ENCODE measurements around the gene IFNL2.

Gene IFNL2

DNA sequence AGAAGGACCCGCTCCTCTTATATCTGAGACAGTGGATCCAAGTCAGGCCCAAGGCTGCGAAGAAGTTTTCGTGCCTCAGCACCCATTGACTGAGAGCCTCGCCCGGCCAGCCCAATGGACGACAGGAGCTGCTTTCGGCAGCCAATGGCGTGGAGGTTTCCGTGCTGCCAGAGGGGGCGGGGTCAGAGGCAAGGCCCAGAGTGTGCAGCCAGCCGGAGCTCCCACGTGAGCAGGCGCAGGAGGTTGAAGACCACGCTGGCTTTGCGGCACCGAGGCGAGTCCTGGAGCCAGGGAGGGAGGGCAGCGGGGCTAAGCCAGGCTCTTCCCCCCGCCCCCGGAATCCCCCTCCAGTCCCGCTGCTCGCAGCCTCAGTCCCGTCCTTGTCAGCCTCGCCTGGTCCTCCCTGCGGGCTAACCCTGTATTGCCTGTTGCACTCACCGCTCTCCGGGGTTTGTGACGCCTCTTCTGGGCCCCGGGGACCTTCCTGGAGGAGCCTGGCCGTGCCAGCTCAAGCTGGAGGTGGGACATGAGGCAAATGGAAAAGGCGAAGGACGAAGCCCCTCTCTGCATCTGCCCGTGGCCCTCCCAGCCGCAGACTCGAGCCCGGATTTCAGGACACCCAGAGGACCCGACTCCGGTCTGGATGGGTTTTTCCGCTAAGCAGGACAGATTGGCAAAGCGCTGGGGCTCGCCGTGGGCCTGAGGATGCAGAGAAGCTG is 21.1 kb upstream of the IFNL2 start:
- Histone ChIP-seq H3K4me3 (ENCODE audit: low read length, poor library complexity, severe bottlenecking) (no peak overlapping the region), H2AFZ (ENCODE audit: low read length) (no peak overlapping the region), H3K4me1 (ENCODE audit: insufficient read depth, low read length, poor library complexity, severe bottlenecking) (peaks cover 26% of the 10 kb centered on the region)

DNA sequence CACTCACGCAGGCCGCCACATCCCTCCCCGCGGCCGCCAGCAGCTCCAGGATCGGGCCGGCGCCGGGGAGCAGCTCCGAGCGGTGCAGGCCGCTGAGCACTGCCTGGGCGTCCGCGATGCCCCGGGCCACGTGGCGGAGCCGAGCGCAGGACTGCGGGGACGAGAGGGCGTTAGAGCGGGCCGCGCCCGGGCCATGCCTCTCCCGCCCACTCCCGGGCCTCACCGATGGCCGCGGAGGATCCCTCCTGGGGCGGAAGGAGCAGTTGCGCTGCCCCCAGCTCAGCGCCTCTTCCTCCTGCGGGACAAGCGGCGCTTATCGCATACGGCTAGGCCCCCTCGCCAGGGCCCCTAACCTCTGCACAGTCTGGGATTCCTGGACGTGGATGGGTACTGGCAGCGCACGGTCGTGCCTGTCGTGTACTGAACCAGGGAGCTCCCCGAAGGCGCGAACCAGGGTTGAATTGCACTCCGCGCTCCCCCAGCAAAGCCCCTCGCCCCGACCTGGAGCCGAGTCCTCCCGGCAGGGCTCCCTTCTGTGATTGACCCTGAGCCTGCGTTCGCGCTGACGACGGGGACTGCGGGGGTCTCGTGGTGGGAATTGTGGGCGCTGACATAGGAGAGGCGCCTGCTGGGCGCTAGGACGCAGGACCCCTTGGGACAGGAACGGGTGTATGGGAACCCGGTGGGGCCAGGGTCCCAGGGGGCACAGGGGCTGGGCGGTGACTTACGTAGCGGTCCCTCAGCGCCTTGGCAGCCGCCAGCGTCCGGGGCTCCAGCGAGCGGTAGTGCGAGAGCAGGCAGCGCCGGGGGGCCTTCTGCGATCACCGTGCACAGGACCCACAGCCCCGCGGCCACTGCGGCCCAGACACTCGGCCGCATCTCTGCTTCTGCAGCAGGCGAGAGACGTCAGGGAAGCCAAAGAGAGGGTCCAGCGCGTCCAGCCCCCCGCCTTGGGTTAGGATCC is 20.2 kb upstream of the IFNL2 start:
- no peak overlapping the region for H3K4me3 ChIP-seq (ENCODE audit: low read length, poor library complexity, severe bottlenecking)
- peaks cover 7% of the 10 kb centered on the region; the same call in 1 of the 2 replicates for H3F3A ChIP-seq (ENCODE audit: low read depth)
- no peaks in the 10 kb centered on the region for H3K27me3 ChIP-seq (ENCODE audit: insufficient read depth, low read length, poor library complexity, severe bottlenecking)
- no peak overlapping the region for H2AFZ ChIP-seq (ENCODE audit: low read length)
- no peaks in the 10 kb centered on the region for H3K9me2 ChIP-seq (replicated peaks; ENCODE audit: low read depth, low read length)
- H3K4me2 ChIP-seq (ENCODE audit: low read depth, low read length, poor library complexity, severe bottlenecking) = no peak overlapping the region
- no peaks in the 10 kb centered on the region for H4K20me1 ChIP-seq (ENCODE audit: insufficient read depth, low read length, poor library complexity, severe bottlenecking)
- H3K4me1 ChIP-seq (ENCODE audit: insufficient read depth, low read length, poor library complexity, severe bottlenecking) = peaks cover 35% of the 10 kb centered on the region
- no peaks in the 10 kb centered on the region for H3K36me3 ChIP-seq (ENCODE audit: insufficient read depth, low read length)
- H3K9ac ChIP-seq (ENCODE audit: low read depth, low read length, poor library complexity, severe bottlenecking) = no peak overlapping the region
- TF ChIP-seq, protein P1, sequence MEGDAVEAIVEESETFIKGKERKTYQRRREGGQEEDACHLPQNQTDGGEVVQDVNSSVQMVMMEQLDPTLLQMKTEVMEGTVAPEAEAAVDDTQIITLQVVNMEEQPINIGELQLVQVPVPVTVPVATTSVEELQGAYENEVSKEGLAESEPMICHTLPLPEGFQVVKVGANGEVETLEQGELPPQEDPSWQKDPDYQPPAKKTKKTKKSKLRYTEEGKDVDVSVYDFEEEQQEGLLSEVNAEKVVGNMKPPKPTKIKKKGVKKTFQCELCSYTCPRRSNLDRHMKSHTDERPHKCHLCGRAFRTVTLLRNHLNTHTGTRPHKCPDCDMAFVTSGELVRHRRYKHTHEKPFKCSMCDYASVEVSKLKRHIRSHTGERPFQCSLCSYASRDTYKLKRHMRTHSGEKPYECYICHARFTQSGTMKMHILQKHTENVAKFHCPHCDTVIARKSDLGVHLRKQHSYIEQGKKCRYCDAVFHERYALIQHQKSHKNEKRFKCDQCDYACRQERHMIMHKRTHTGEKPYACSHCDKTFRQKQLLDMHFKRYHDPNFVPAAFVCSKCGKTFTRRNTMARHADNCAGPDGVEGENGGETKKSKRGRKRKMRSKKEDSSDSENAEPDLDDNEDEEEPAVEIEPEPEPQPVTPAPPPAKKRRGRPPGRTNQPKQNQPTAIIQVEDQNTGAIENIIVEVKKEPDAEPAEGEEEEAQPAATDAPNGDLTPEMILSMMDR (conservative IDR thresholded peaks at IDR 0.05; ENCODE audit: low read length) = no peak
- no peak for TF ChIP-seq EZH2phosphoT487 (IDR thresholded peaks at IDR 0.05; ENCODE audit: borderline replicate concordance)
- H3K9me3 ChIP-seq (ENCODE audit: insufficient read depth, low read depth, low read length) = no peaks in the 10 kb centered on the region
- no peaks in the 10 kb centered on the region for H3K79me2 ChIP-seq (ENCODE audit: insufficient read depth, low read length)

More for the DNA sequence above, 21.1 kb upstream of the IFNL2 start:
- TF ChIP-seq, protein P1 (conservative IDR thresholded peaks at IDR 0.05; ENCODE audit: low read length) = no peak
- Histone ChIP-seq H3K9me2 (replicated peaks; ENCODE audit: low read depth, low read length) (no peaks in the 10 kb centered on the region), H3K79me2 (ENCODE audit: insufficient read depth, low read length) (no peaks in the 10 kb centered on the region), H3K4me2 (ENCODE audit: low read depth, low read length, poor library complexity, severe bottlenecking) (no peak overlapping the region), H4K20me1 (ENCODE audit: insufficient read depth, low read length, poor library complexity, severe bottlenecking) (no peaks in the 10 kb centered on the region), H3F3A (ENCODE audit: low read depth) (0 out of 2 replicates have a peak, but pooled peaks cover 4% of the 10 kb centered on the region), H3K9me3 (ENCODE audit: insufficient read depth, low read depth, low read length) (no peaks in the 10 kb centered on the region), H3K27me3 (ENCODE audit: insufficient read depth, low read length, poor library complexity, severe bottlenecking) (no peaks in the 10 kb centered on the region), H3K9ac (ENCODE audit: low read depth, low read length, poor library complexity, severe bottlenecking) (no peak overlapping the region), H3K36me3 (ENCODE audit: insufficient read depth, low read length) (no peaks in the 10 kb centered on the region)

DNA sequence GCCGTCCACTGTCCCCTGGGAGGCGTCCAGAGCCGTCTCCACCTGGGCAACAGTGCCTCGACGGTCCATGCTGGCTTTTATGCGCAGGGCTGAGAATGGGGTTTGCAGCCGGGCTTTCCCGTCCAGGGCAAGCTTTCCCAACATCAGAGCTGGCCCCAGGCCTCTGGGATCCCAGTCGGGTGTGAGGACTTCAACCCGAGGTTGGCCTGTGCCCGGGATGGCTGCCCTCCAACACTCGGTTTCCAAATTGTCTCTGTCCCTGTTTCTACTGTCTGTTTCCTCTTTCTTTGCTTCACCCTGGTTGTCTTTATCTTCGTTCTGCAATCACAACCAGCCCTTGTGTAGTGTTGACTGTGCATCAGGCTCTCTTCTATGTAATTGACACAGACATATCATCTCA is 19.4 kb upstream of the IFNL2 start, which contains the start of gene IFNL4:
IFNL4 (minus strand) TSS at position 51 of the 400 bp plus-strand sequence.
- no peak within 1 kb of the TSS for H2AFZ ChIP-seq (ENCODE audit: low read length)
- no peaks in the 10 kb centered on the region for H3K9me2 ChIP-seq (replicated peaks; ENCODE audit: low read depth, low read length)
- no peak for TF ChIP-seq EZH2phosphoT487 (IDR thresholded peaks at IDR 0.05; ENCODE audit: borderline replicate concordance)
- TF ChIP-seq, protein P1 (conservative IDR thresholded peaks at IDR 0.05; ENCODE audit: low read length) = no peak
- H3K4me3 ChIP-seq (ENCODE audit: low read length, poor library complexity, severe bottlenecking) = no peak within 1 kb of the TSS
- no peaks in the 10 kb centered on the region for H4K20me1 ChIP-seq (ENCODE audit: insufficient read depth, low read length, poor library complexity, severe bottlenecking)
- no peak within 1 kb of the TSS for H3K4me2 ChIP-seq (ENCODE audit: low read depth, low read length, poor library complexity, severe bottlenecking)
- H3K9ac ChIP-seq (ENCODE audit: low read depth, low read length, poor library complexity, severe bottlenecking) = no peak within 1 kb of the TSS
- no peaks in the 10 kb centered on the region for H3K79me2 ChIP-seq (ENCODE audit: insufficient read depth, low read length)
- peaks cover 15% of the 10 kb centered on the region for H3F3A ChIP-seq (ENCODE audit: low read depth)
- H3K4me1 ChIP-seq (ENCODE audit: insufficient read depth, low read length, poor library complexity, severe bottlenecking) = peaks cover 43% of the 10 kb centered on the region
- H3K27me3 ChIP-seq (ENCODE audit: insufficient read depth, low read length, poor library complexity, severe bottlenecking) = no peaks in the 10 kb centered on the region
- no peaks in the 10 kb centered on the region for H3K36me3 ChIP-seq (ENCODE audit: insufficient read depth, low read length)
- H3K9me3 ChIP-seq (ENCODE audit: insufficient read depth, low read depth, low read length) = no peaks in the 10 kb centered on the region
